NCI-H345 (cell line): ENCODE results near the gene C5orf24.
"Not testable (repeated sequence)": the region's sequence is repeated elsewhere in the genome, so short reads cannot be mapped to it uniquely, and the experiment has no call there.

Experiments used
- DNase-seq: peaks from one replicate; lab custom pipeline; 2025; lab: John Stamatoyannopoulos, UW

C5orf24 gene

DNA sequence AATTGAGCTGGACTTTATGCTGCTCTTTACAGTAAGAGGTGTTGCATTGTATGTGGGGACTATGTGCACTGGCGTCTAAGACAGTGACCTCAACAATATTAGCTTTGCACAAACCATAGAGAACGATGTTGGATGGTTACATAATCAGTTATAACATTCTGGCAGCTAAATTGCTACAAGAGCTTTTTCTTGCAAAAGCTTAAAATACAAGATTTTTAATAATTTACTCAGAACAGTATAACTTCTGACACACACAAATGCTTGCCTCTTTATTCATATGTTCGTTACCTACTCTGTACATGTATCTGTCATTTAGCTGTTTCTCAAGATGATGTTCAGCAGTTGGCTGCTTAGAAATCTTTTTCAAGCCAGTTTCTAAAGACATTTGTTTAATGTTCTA lies 11.6 kb downstream of the C5orf24 start:
- DNase-seq, result no peak

- DNase-seq, result no peak
Measured at GRCh38 chr5:134864707-134865106, 18.9 kb downstream of the C5orf24 start.

DNA sequence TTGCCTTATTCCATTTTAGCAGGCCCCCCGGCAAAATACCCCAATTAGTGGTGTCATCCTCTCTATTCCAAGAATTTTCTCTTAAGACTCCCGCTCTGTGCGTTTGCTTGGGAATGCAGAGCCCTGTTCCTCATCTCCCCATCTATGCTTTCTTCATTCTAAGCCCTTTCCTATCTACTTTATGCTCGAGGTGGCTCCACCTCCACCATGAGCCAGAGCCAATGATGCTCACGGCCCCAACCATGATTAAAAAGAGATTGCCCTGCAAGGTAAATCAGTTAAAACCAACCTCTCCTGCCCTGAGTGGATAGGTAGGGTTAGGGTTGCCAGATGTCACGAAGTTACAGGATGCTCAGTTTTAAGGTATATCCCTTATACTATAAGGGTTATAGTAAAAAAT lies 27.7 kb downstream of the C5orf24 start:
- no peak for DNase-seq

GRCh38 chr5:134873987-134874830 lies 28.4 kb downstream of the C5orf24 start, which contains the start of gene TXNDC15:
Gene TXNDC15 (plus strand): TSS chr5:134874371. CDS start chr5:134874428, 57 bp downstream.
- peak; percentile 87 for DNase-seq

GRCh38 chr5:134874831-134875655 lies 29.3 kb downstream of the C5orf24 start:
- peak; percentile 44 for DNase-seq

DNA sequence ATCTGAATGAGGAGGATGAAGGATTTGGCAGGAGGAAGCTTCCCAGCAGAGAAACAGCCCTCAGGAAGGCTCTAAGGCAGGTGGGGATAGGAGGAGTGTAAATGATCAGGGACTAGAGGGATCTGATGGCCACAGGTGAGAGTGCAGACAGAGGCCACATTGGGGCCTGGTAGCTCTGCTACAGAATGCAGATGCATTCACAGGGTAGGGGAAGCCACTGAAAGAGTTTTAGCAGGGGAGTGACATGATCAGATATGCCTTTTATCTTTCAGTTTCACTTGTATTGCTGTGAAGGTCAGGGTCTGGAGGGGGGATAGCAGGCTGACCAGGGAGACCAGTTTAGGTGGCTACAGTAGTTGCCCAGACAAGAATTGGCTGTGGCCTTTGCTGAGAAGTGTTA lies 31.4 kb downstream of the C5orf24 start:
- no peak for DNase-seq

- no peak for DNase-seq
Measured at GRCh38 chr5:134878403-134878802, 32.6 kb downstream of the C5orf24 start.

DNA sequence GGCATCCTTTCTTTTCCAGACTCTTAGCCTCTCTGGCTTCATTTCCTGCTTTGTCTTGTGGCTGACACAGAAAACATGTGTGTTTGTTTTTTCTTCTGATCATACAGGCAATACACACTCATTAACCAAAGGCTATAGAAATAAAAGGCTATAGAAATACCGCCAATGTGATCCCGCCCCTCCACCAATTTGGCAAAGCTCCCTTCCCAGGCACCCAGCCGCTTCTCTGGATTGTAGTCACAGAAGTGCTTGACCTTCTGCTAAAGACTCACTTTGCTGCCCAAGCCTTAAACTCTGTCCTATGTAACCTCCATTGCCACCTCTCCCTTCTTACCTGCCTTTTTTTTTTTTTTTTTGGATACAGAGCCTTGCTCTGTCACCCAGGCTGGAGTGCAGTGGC lies 33.7 kb downstream of the C5orf24 start:
- no peak for DNase-seq

- DNase-seq, result not testable (repeated sequence)
Measured at GRCh38 chr5:134880937-134881336, 35.2 kb downstream of the C5orf24 start.

- DNase-seq, result not testable (repeated sequence)
Measured at GRCh38 chr5:134881711-134882110, 35.9 kb downstream of the C5orf24 start.

GRCh38 chr5:134887593-134888159 lies 41.9 kb downstream of the C5orf24 start:
- no peak for DNase-seq

DNA sequence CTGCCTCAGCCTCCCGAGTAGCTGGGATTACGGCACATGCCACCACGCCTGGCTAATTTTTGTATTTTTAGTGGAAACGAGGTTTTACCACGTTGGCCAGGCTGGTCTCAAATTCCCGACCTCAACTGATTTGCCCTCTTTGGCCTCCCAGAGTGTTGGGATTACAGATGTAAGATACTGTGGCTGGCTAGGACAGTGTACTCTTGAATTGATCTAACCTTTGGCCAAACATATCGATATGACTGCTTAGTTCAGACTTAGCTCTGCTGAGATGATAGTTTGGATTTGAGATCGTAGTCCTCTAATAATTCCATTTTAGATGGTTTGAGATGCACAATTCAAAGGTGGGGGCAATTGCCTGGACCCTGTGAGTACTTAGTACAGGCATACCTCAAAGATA lies 43.6 kb downstream of the C5orf24 start:
- no peak for DNase-seq

DNA sequence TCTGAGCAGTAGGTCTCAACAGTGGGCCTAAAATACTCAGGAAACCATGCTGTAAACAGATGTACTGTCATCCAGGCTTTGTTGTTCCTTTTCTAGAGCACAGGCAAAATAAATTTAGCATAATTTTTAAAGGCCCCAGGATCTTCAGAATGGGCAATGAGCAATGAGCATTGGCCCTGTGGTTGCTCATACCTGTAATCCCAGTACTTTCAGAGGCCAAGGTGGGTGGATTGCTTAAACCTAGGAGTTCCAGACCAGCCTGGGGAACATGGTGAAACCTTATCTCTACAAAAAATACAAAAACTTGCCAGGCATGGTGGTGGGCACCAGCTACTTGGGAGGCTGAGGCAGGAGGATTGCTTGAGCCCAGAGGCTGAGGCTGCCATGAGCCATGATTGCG lies 45.7 kb downstream of the C5orf24 start:
- DNase-seq, result no peak

DNA sequence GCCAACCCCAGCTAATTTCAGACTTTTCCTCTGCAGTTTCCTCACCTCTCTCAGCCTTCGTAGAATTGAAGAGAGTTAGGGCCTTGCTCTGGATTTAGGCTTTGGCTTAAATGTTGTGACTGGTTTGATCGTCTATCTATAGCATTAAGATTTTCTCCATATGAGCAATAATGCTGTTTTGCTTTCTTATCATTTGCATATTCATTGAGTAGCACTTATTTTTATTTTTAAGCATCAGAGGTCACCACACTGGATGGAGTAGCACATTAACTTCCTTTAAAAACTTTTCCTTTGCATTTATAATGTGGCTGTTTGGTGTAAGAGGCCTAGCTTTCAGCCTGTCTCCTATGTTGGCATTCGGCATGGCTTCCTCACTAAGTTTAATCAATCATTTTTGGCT lies 46.5 kb downstream of the C5orf24 start:
- no peak for DNase-seq

DNA sequence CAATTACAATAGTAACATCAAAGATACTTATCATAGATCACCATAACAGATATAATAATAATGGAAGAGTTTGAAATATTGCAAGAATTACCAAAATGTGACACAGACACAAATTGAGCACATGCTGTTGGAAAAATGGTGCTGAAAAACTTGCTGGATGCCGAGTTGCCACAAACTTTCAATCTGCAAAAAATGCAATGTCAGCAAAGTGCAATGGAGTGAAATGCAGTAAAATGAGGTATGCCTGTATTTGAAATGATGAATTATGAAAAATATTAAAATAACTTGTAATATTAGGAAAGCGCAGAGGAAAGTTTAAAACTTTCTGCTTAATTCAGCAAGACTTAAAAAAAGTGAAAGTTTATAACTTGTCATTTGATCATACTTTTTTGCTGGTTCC lies 47.2 kb downstream of the C5orf24 start:
- no peak for DNase-seq

DNA sequence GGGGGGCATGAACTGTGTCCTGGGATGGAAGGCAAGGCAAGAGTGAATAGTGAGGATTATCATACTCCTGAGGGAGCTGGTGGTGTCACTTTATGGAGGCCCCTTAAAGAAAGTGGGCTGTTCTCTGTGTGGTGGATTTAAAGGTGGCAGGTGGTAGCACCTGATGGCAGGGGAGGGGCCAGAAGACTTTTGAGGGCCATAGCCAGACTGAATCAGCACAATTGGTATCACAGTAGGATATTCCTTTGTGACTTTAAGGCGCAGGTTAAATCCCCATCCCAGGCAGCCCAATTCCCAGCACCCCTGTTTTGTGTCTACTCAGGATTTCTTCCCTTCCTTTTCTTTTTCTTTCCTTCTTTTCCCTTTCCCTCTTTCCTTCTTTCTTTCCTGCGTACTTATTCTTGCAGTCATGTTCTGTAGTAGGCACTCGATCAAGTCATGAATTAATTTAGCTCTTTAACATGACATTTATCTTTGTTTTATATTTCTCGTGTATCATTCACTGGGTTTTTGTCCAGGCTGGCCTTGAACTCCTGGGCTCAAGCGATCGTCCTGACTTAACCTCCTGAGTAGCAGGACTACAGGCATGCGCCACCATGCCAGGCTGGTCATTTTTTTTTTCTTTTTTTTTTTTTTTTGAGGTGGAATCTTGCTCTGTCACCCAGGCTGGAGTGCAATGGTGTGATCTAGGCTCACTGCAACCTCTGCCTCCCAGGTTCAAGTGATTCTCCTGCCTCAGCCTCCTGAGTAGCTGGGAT lies 48.2 kb downstream of the C5orf24 start:
- DNase-seq, result no peak

DNA sequence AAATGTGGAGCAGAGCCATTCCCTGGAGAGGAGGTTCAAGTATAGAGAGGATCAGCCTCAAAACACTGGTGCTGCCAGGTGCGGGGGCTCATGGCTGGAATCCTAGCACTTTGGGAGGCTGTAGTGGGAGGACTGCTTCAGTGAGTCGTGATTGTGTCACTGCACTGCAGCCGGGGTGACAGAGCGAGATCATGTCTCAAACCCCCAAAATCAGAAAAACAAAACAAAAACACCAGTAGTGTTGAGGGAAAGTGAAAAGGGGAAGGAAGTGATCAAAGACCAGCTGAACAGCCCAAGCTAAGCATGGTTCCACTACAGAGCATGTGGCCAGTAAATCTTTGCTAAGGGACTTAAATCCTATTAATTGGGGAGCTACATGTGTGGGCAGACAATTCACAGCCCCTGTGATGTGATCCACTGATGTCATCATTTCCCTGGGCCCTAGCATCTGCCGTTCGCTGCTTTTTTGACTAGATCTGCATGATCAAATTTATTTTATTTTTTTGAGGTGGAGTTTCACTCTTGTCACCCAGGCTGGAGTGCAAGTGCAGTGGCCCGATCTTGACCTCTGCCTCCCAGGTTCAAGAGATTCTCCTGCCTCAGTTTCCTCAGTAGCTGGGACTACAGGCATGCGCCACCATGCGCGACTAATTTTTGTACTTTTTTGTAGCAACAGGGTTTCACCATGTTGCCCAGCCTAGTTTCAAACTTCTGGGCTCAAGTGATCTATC lies 56.5 kb downstream of the C5orf24 start:
- DNase-seq, result no peak

- DNase-seq, result peak; percentile 93
Measured at GRCh38 chr5:134904610-134905245, 59.0 kb downstream of the C5orf24 start, which contains the start of gene PCBD2. Gene PCBD2 (plus strand): TSS chr5:134905131. CDS start chr5:134905140, 9 bp downstream.

DNA sequence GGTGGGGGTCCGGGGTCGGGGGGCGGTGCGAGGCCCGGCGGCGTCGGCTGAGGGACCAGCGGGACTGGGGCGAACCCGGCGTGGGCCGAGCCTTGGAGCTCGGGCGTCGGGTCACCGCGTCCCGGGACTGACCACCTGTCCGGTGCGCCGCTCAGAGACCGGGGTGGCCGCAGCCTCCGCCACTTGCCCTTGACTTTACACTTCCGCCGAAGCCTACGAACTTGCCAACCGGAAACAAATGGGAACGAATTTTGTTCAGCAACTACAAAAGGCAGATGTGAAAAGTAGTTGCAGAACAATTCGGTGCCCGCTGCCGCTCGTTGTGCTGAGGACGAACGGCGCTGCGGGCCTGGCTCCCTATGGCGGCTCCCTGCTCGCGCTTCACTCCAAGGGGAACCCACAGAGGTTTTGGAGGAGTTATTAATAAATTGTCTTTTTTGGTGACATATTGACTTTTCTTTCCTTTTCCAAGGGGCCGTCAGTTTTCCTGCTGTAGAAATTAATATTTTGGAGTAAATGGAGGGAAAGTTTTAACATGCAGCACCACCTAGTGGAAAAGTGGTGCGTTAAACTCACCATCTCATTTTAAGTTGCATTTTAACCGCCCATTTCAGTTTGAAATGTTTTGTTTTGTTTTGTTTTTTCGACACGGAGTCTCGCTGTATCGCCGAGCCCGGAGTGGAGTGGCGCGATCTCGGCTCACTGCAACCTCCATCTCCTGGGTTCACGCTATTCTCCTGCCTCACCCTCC lies 59.7 kb downstream of the C5orf24 start:
- peak; percentile 71 for DNase-seq

DNA sequence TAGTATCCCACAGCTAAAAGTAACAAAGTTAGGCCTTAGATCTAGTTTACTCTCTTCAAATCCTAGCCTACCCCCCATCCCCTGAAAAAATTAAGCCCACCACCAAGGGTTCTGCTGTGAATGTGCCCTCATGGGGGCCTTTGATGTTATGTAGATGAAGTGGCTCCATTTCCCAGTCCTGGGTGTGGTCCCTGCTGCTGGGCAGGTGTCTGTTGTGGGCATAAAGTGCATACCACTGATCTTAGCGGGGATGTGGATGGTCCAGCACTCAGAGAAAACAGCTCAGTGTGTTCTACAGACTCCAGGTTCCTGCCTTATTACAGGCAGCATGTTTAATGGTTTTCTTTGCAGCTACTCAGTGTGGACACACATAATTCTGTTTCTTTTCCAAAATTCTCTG lies 61.0 kb downstream of the C5orf24 start:
- DNase-seq, result no peak
